H1 (cell line): ENCODE data around the gene TSSC4. TPM values are rescaled to one million over a fixed set of nuclear protein-coding genes. Genes with fewer than 3 reads are reported as not detected.

Source experiments
- CTCF ChIA-PET: fragments of 300-600 bp; sonication (Branson Sonifier 250); formaldehyde crosslinking; loops from one replicate; lab custom pipeline; 2021; ENCODE audit not compliant: partially characterized antibody; lab: Charles Lee
- POLR2A ChIA-PET: fragments of 300-600 bp; sonication (Branson Sonifier 250); formaldehyde crosslinking; loops from one replicate; lab custom pipeline; 2021; ENCODE audit warnings: inconsistent platforms; ENCODE audit not compliant: partially characterized antibody; lab: Charles Lee
- DNase-seq, 2 experiments: peaks; one replicate each; pipeline versions ENCODE4 v3.0.0 to v3.0.0-alpha.2; 2010 to 2022; ENCODE audit warnings: low spot score in 2 of 2, low read depth in 1 of 2, mixed read lengths in 1 of 2
- FAIRE-seq: peaks from 2 replicates; lab custom pipeline; 2011; peaks lifted over from hg19 to GRCh38; lab: Jason Lieb, UNC
- H2AFZ ChIP-seq: 2 replicates; pipeline ENCODE4 v1.8.1; 2012; ENCODE audit warnings: low read length, inconsistent platforms
- H2AK5ac ChIP-seq: 2 replicates; pipeline ENCODE4 v1.6.1; 2013; ENCODE audit warnings: low read depth, low read length
- H2BK120ac ChIP-seq: replicated peaks from 2 replicates; pipeline ENCODE3; 2013; ENCODE audit warnings: low read depth, low read length, inconsistent platforms
- H2BK12ac ChIP-seq: 2 replicates; pipeline ENCODE4 v1.6.1; 2013; ENCODE audit warnings: low read depth, low read length
- H2BK15ac ChIP-seq: 2 replicates; pipeline ENCODE4 v1.6.1; 2013; ENCODE audit warnings: low read length
- H2BK20ac ChIP-seq: 2 replicates; pipeline ENCODE4 v1.6.1; 2013; ENCODE audit warnings: low read length
- H2BK5ac ChIP-seq: 2 replicates; pipeline ENCODE4 v1.6.1; 2013; ENCODE audit warnings: low read depth, low read length
- H3K14ac ChIP-seq: 2 replicates; pipeline ENCODE4 v1.6.1; 2013; ENCODE audit warnings: inconsistent platforms; ENCODE audit not compliant: insufficient read length
- H3K18ac ChIP-seq: 2 replicates; pipeline ENCODE4 v1.6.1; 2013; ENCODE audit warnings: low read length; ENCODE audit errors: extremely low read depth
- H3K23ac ChIP-seq: 2 replicates; pipeline ENCODE4 v1.6.1; 2013; ENCODE audit warnings: inconsistent platforms; ENCODE audit not compliant: insufficient read length
- H3K23me2 ChIP-seq: 2 replicates; pipeline ENCODE4 v1.6.1; 2013; ENCODE audit warnings: low read depth, low read length
- H3K27ac ChIP-seq: 2 replicates; pipeline ENCODE4 v1.6.1; 2011; ENCODE audit warnings: low read depth, low read length, inconsistent platforms
- H3K27me3 ChIP-seq, 4 experiments: replicated peaks in 1 of 4; 1 replicate in 1 of 4; 2 replicates in 3 of 4; pipeline versions ENCODE4 v1.6.1 to v1.8.1; 2011 to 2013; ENCODE audit warnings: low read length in 3 of 4, mild to moderate bottlenecking in 3 of 4, inconsistent platforms in 2 of 4, mixed read lengths in 2 of 4, moderate library complexity in 1 of 4; ENCODE audit not compliant: control insufficient read depth in 3 of 4, insufficient read depth in 3 of 4; ENCODE audit errors: extremely low read depth in 1 of 4
- H3K36me3 ChIP-seq, 4 experiments: 2 replicates each; pipeline versions ENCODE4 v1.6.1 to v1.8.1; 2011 to 2013; ENCODE audit warnings: mild to moderate bottlenecking in 4 of 4, low read length in 3 of 4, moderate library complexity in 2 of 4, control low read depth in 1 of 4, inconsistent platforms in 1 of 4; ENCODE audit not compliant: insufficient read depth in 4 of 4, control insufficient read depth in 2 of 4
- H3K4ac ChIP-seq: replicated peaks from 2 replicates; pipeline ENCODE3; 2013; ENCODE audit warnings: low read length, low read depth, mixed read lengths, inconsistent platforms; ENCODE audit not compliant: insufficient read length
- H3K4me1 ChIP-seq, 4 experiments: replicated peaks in 1 of 4; 1 replicate in 1 of 4; 2 replicates in 3 of 4; pipeline versions ENCODE4 v1.6.1 to v1.8.1; 2011 to 2013; ENCODE audit warnings: low read length in 3 of 4, inconsistent platforms in 2 of 4, mixed read lengths in 1 of 4; ENCODE audit not compliant: insufficient read depth in 4 of 4, control insufficient read depth in 3 of 4
- H3K4me2 ChIP-seq, 2 experiments: 2 replicates each; pipeline versions ENCODE4 v1.6.1 to v1.8.1; 2011 to 2013; ENCODE audit warnings: low read depth in 2 of 2, low read length in 2 of 2, control low read depth in 1 of 2, inconsistent platforms in 1 of 2, mild to moderate bottlenecking in 1 of 2; ENCODE audit not compliant: insufficient read depth in 1 of 2
- H3K4me3 ChIP-seq, 4 experiments: fragments of 200-600, 300-600 bp in 1 of 4; sonication (generic), shearing (Covaris generic), sonication (Bioruptor Twin) in 1 of 4; 2 replicates each; pipeline versions ENCODE4 v1.5.1 to v1.8.1; 2011 to 2016; ENCODE audit warnings: low read length in 4 of 4, low read depth in 3 of 4, control low read depth in 2 of 4, inconsistent platforms in 2 of 4, mild to moderate bottlenecking in 2 of 4, mixed read lengths in 1 of 4, moderate library complexity in 1 of 4; ENCODE audit not compliant: insufficient read depth in 2 of 4; ENCODE audit errors: extremely low read depth in 1 of 4
- H3K56ac ChIP-seq: replicated peaks from 2 replicates; pipeline ENCODE3; 2013; ENCODE audit warnings: low read depth, mild to moderate bottlenecking, mixed read lengths, low read length, inconsistent platforms; ENCODE audit not compliant: insufficient read length
- H3K79me1 ChIP-seq: 2 replicates; pipeline ENCODE4 v1.6.1; 2013; ENCODE audit warnings: low read depth, low read length, control low read depth
- H3K79me2 ChIP-seq, 2 experiments: 2 replicates each; pipeline versions ENCODE4 v1.6.1 to v1.8.1; 2012 to 2013; ENCODE audit warnings: low read length in 2 of 2, mild to moderate bottlenecking in 2 of 2, inconsistent platforms in 1 of 2; ENCODE audit not compliant: insufficient read depth in 2 of 2, control insufficient read depth in 1 of 2
- H3K9ac ChIP-seq, 4 experiments: replicated peaks in 1 of 4; 1 replicate in 1 of 4; 2 replicates in 3 of 4; pipeline versions ENCODE4 v1.6.1 to v1.8.1; 2011 to 2013; ENCODE audit warnings: low read depth in 3 of 4, low read length in 3 of 4, control low read depth in 2 of 4, mild to moderate bottlenecking in 2 of 4, moderate library complexity in 2 of 4, inconsistent platforms in 1 of 4; ENCODE audit errors: extremely low read depth in 1 of 4
- H3K9me3 ChIP-seq, 2 experiments: 2 replicates each; pipeline versions ENCODE4 v1.6.1 to v1.8.1; 2012 to 2013; ENCODE audit warnings: mild to moderate bottlenecking in 2 of 2, moderate library complexity in 2 of 2, control low read depth in 1 of 2, inconsistent platforms in 1 of 2, low read depth in 1 of 2, low read length in 1 of 2, mixed read lengths in 1 of 2; ENCODE audit not compliant: insufficient read depth in 2 of 2
- H4K20me1 ChIP-seq, 2 experiments: replicated peaks in 1 of 2; 2 replicates each; pipeline versions ENCODE3 to v1.8.1; 2011 to 2013; ENCODE audit warnings: inconsistent platforms in 2 of 2, low read length in 2 of 2, mild to moderate bottlenecking in 1 of 2; ENCODE audit not compliant: insufficient read depth in 2 of 2, control insufficient read depth in 1 of 2
- H4K5ac ChIP-seq: 2 replicates; pipeline ENCODE4 v1.6.1; 2013; ENCODE audit warnings: low read length, low read depth, mixed read lengths, inconsistent platforms; ENCODE audit not compliant: insufficient read length
- H4K8ac ChIP-seq: 2 replicates; pipeline ENCODE4 v1.8.0; 2013; ENCODE audit warnings: mild to moderate bottlenecking, moderate library complexity, low read length, inconsistent platforms; ENCODE audit not compliant: insufficient read depth; ENCODE audit errors: extremely low read depth
- H4K91ac ChIP-seq: replicated peaks from 2 replicates; pipeline ENCODE3; 2013; ENCODE audit warnings: low read length, mixed read lengths, inconsistent platforms; ENCODE audit not compliant: insufficient read length
- BACH1 ChIP-seq: IDR thresholded peaks from 2 replicates; pipeline ENCODE4 v1.6.1; 2012; ENCODE audit warnings: low read length, improper control_type of control experiment
- CHD1 ChIP-seq: IDR thresholded peaks from 2 replicates; pipeline ENCODE4 v1.6.1; 2012; ENCODE audit warnings: low read depth, low read length, improper control_type of control experiment
- HDAC2 ChIP-seq, 2 experiments: fragments of 300-600 bp in 1 of 2; sonication (generic) in 1 of 2; IDR thresholded peaks; 2 replicates each; pipeline ENCODE4 v1.6.1; 2011 to 2012; ENCODE audit warnings: low read depth in 2 of 2, low read length in 2 of 2, mild to moderate bottlenecking in 2 of 2, moderate library complexity in 2 of 2, borderline replicate concordance in 1 of 2, inconsistent platforms in 1 of 2
- POLR2A ChIP-seq, 2 experiments: IDR thresholded peaks; 1 replicate in 1 of 2; 2 replicates in 1 of 2; pipeline ENCODE4 v1.6.1; 2011; ENCODE audit warnings: low read depth in 2 of 2, low read length in 2 of 2, mild to moderate bottlenecking in 2 of 2; ENCODE audit errors: control extremely low read depth in 1 of 2
- POU5F1 ChIP-seq: IDR thresholded peaks from 2 replicates; pipeline ENCODE4 v1.6.1; 2011; ENCODE audit warnings: low read depth, mild to moderate bottlenecking, low read length, moderate library complexity
- RFX5 ChIP-seq: IDR thresholded peaks from 2 replicates; pipeline ENCODE4 v1.6.1; 2011; ENCODE audit warnings: low read depth, low read length, improper control_type of control experiment, borderline replicate concordance
- SIRT6 ChIP-seq: IDR thresholded peaks from one replicate; pipeline ENCODE4 v1.7.1; 2012; ENCODE audit warnings: low read length, inconsistent platforms
- TAF7 ChIP-seq: optimal IDR thresholded peaks from 2 replicates; pipeline ENCODE3; 2011; ENCODE audit warnings: low read depth, mild to moderate bottlenecking, inconsistent platforms, low read length, moderate library complexity, borderline replicate concordance
- TBP ChIP-seq: IDR thresholded peaks from 2 replicates; pipeline ENCODE4 v1.6.1; 2011; ENCODE audit warnings: low read depth, low read length, improper control_type of control experiment
- WGBS, 2 experiments: shearing (Covaris generic) in 1 of 2; methylation state at CpG; one replicate each; pipeline versions ENCODE4 v1.1.6 to v1.1.7; 2013 to 2015; ENCODE audit warnings: low lambda C conversion rate in 2 of 2, mixed read lengths in 2 of 2, inconsistent platforms in 1 of 2, low coverage in 1 of 2, missing lambda C conversion rate in 1 of 2; ENCODE audit not compliant: insufficient replicate concordance in 2 of 2, insufficient coverage in 1 of 2, insufficient read length in 1 of 2; ENCODE audit errors: extremely low coverage in 1 of 2, missing lambda C conversion rate in 1 of 2; 5-methylcytosine and 5-hydroxymethylcytosine counted together
- polyA plus RNA-seq, 7 experiments: library from polyadenylated mRNA; depleted of rRNA in 3 of 7; stranded (reverse) in 5 of 7; unstranded in 2 of 7; fragments of >200 nt in 5 of 7; fragments of 200-250 nt in 2 of 7; gene quantifications; 1 replicate in 5 of 7; 2 replicates in 1 of 7; 4 replicates in 1 of 7; pipeline versions ENCODE4 v1.2.1 to v1.2.3, GENCODE V29; 2011 to 2013; ENCODE audit warnings: missing spikeins in 2 of 7, mixed read lengths in 2 of 7
- total RNA-seq: library from RNA; stranded (reverse); fragmentation: NEBNext Ultra II Directional; extraction: Animal tissue kit (Norgen Biotek cat#: 25700); gene quantifications from 2 replicates; pipeline ENCODE4 v1.2.1, GENCODE V29; 2021
- TF ChIP-seq, protein P1 (sequence below): IDR thresholded peaks from 2 replicates; pipeline ENCODE4 v1.6.1; 2011; ENCODE audit warnings: low read length, improper control_type of control experiment
- TF ChIP-seq, protein P2 (sequence below), 3 experiments: IDR thresholded peaks; 1 replicate in 2 of 3; 2 replicates in 1 of 3; pipeline versions ENCODE4 v1.5.1 to v1.6.1; 2011; ENCODE audit warnings: low read length in 3 of 3, mild to moderate bottlenecking in 3 of 3, inconsistent platforms in 2 of 3, low read depth in 1 of 3, moderate library complexity in 1 of 3; ENCODE audit not compliant: insufficient read depth in 1 of 3; ENCODE audit errors: control extremely low read depth in 1 of 3

The TSSC4 gene
- total and polyA plus RNA-seq, 2 of the 8 experiments (the other 6 are each of a cell fraction or from before 2014, with no cell fraction given) = 34.0 to 39.3 TPM

DNA sequence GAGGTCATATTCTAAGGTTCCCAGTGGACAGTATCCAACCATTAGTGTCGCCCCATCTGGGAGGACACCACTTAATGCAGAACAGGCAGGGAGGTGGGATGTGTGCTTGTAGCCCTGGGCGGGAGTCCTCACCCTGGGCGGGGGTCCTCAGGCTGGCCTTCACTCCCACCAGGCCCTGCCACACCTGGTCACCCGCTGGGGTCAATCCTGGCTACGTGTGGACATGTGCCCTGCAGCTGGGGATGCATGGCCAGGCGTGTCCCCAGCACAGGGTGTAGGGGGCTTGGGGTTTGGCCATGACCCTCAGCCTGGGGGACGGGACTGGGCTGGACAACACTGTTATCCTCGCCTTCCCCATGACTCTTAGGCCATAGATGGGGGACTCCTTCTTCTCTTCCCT, 25.0 kb downstream of the TSSC4 start:
- FAIRE-seq (no peak), DNase-seq (no peak)
- Histone ChIP-seq H3K27ac (no peak overlapping the region), H2BK120ac (no peak overlapping the region), H3K36me3 (no peaks in the 10 kb centered on the region), H3K18ac (no peak overlapping the region), H3K4me3 (no peak overlapping the region), H3K14ac (no peak overlapping the region), H3K9ac (no peak overlapping the region), H3K4me1 (no peaks in the 10 kb centered on the region), H4K8ac (no peak overlapping the region), H3K79me2 (no peaks in the 10 kb centered on the region), H3K4me2 (no peak overlapping the region), H2AK5ac (no peak overlapping the region), H3K79me1 (no peaks in the 10 kb centered on the region), H3K56ac (no peak overlapping the region), H3K4ac (no peak overlapping the region), H2BK15ac (no peak overlapping the region), H4K91ac (no peak overlapping the region), H3K23ac (no peak overlapping the region), H3K9me3 (no peaks in the 10 kb centered on the region; a peak in 1 of 4 replicates), H2BK12ac (no peak overlapping the region), H2BK20ac (no peak overlapping the region), H4K5ac (no peak overlapping the region), H4K20me1 (peaks cover 0 to 17% of the 10 kb centered on the region in 2 experiments), H3K27me3 (peaks cover 0 to 8% (median 0%) of the 10 kb centered on the region in 4 experiments; a peak in 2 of 7 replicates), H2BK5ac (no peak overlapping the region), H3K23me2 (peaks cover 15% of the 10 kb centered on the region; the same call in 1 of the 2 replicates), H2AFZ (no peak overlapping the region)
- ChIA-PET POLR2A (interaction anchor here (0.9 kb wide), 1 partner anchor 21 kb away, joined by 3 read pairs; no protein-coding TSS in a partner anchor), CTCF (interaction anchor here (0.8 to 11.5 kb wide), 5 partner anchors 11 to 464 kb away, joined by 3 to 359 read pairs (median 21); no protein-coding TSS in a partner anchor)
- 77% methylated on average over 7 of the region's 8 CpGs; no CpG with 5 or more reads in 1 of the 2 experiments for WGBS, 2 experiments
- TF ChIP-seq RFX5 (no peak), BACH1 (no peak), HDAC2 (IDR thresholded peaks at IDR 0.05; ENCODE audit: borderline replicate concordance in 1 of 2, low read depth in 2 of 2, low read length in 2 of 2) (no peak), SIRT6 (no peak), CHD1 (no peak), TAF7 (no peak), POU5F1 (no peak), TBP (no peak), POLR2A (IDR thresholded peaks at IDR 0.05; ENCODE audit: control extremely low read depth in 1 of 2, low read depth in 2 of 2, low read length in 2 of 2) (no peak)
- TF ChIP-seq, protein P1, sequence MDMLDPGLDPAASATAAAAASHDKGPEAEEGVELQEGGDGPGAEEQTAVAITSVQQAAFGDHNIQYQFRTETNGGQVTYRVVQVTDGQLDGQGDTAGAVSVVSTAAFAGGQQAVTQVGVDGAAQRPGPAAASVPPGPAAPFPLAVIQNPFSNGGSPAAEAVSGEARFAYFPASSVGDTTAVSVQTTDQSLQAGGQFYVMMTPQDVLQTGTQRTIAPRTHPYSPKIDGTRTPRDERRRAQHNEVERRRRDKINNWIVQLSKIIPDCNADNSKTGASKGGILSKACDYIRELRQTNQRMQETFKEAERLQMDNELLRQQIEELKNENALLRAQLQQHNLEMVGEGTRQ = no peak
- TF ChIP-seq, protein P2, sequence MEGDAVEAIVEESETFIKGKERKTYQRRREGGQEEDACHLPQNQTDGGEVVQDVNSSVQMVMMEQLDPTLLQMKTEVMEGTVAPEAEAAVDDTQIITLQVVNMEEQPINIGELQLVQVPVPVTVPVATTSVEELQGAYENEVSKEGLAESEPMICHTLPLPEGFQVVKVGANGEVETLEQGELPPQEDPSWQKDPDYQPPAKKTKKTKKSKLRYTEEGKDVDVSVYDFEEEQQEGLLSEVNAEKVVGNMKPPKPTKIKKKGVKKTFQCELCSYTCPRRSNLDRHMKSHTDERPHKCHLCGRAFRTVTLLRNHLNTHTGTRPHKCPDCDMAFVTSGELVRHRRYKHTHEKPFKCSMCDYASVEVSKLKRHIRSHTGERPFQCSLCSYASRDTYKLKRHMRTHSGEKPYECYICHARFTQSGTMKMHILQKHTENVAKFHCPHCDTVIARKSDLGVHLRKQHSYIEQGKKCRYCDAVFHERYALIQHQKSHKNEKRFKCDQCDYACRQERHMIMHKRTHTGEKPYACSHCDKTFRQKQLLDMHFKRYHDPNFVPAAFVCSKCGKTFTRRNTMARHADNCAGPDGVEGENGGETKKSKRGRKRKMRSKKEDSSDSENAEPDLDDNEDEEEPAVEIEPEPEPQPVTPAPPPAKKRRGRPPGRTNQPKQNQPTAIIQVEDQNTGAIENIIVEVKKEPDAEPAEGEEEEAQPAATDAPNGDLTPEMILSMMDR (IDR thresholded peaks at IDR 0.05; ENCODE audit: control extremely low read depth in 1 of 3, insufficient read depth in 1 of 3, low read depth in 1 of 3, low read length in 3 of 3) = no peak
